Measurements from ENCODE around the gene INPP5D.
"Not testable (repeated sequence)": the region's sequence is repeated elsewhere in the genome, so short reads cannot be mapped to it uniquely, and the experiment has no call there.

Gene INPP5D

GRCh38 chr2:233200790-233201189 is 140.6 kb downstream of the INPP5D start:
- not testable (repeated sequence) for ATAC-seq

GRCh38 chr2:233201258-233202013 is 141.3 kb downstream of the INPP5D start:
- TF ChIP-seq ZNF8 (CRISPR knock-in tag; IDR thresholded peaks at IDR 0.05), result no peak
- TF ChIP-seq TCF4 (CRISPR knock-in tag; IDR thresholded peaks at IDR 0.05; ENCODE audit: borderline replicate concordance), result no peak
- no peak for TF ChIP-seq PPARA (CRISPR knock-in tag; IDR thresholded peaks at IDR 0.05; ENCODE audit: borderline replicate concordance)
- no peak for TF ChIP-seq POU6F1 (CRISPR knock-in tag; IDR thresholded peaks at IDR 0.05; ENCODE audit: borderline replicate concordance, low read depth)
- no peak for TF ChIP-seq SNAI2 (CRISPR knock-in tag; IDR thresholded peaks at IDR 0.05)
- no peak for TF ChIP-seq BACH2 (CRISPR knock-in tag; IDR thresholded peaks at IDR 0.05; ENCODE audit: borderline replicate concordance)
- TF ChIP-seq ZNF565 (CRISPR knock-in tag; conservative IDR thresholded peaks at IDR 0.05; ENCODE audit: low read depth), result no peak
- no peak for TF ChIP-seq TOX (CRISPR knock-in tag; IDR thresholded peaks at IDR 0.05; ENCODE audit: borderline replicate concordance)
- TF ChIP-seq ARNTL (CRISPR knock-in tag; IDR thresholded peaks at IDR 0.05; ENCODE audit: borderline replicate concordance, low read depth), result no peak
- no peak for TF ChIP-seq CSDC2 (CRISPR knock-in tag; IDR thresholded peaks at IDR 0.05)
- no peak for TF ChIP-seq ZFP30 (CRISPR knock-in tag; IDR thresholded peaks at IDR 0.05)
- TF ChIP-seq PATZ1 (CRISPR knock-in tag; IDR thresholded peaks at IDR 0.05; ENCODE audit: borderline replicate concordance), result no peak
- no peak for TF ChIP-seq ZFP3 (CRISPR knock-in tag; IDR thresholded peaks at IDR 0.05)
- TF ChIP-seq RARB (CRISPR knock-in tag; IDR thresholded peaks at IDR 0.05), result no peak
- ATAC-seq, result no peak

GRCh38 chr2:233202531-233202944 is 142.4 kb downstream of the INPP5D start:
- TF ChIP-seq ZFP30 (CRISPR knock-in tag; IDR thresholded peaks at IDR 0.05) (no peak), RARB (CRISPR knock-in tag; IDR thresholded peaks at IDR 0.05) (no peak), ESRRG (CRISPR knock-in tag; IDR thresholded peaks at IDR 0.05) (no peak), ARNTL (CRISPR knock-in tag; IDR thresholded peaks at IDR 0.05; ENCODE audit: borderline replicate concordance, low read depth) (no peak), TOX (CRISPR knock-in tag; IDR thresholded peaks at IDR 0.05; ENCODE audit: borderline replicate concordance) (no peak), CSRNP3 (CRISPR knock-in tag; IDR thresholded peaks at IDR 0.05) (no peak), TSHZ2 (CRISPR knock-in tag; IDR thresholded peaks at IDR 0.05) (no peak), SNAI2 (CRISPR knock-in tag; IDR thresholded peaks at IDR 0.05) (no peak)
- no peak for ATAC-seq

GRCh38 chr2:233203060-233203459 is 142.9 kb downstream of the INPP5D start:
- no peak for ATAC-seq
- TF ChIP-seq PATZ1 (CRISPR knock-in tag; IDR thresholded peaks at IDR 0.05; ENCODE audit: borderline replicate concordance) (no peak), ZFP3 (CRISPR knock-in tag; IDR thresholded peaks at IDR 0.05) (no peak), CSDC2 (CRISPR knock-in tag; IDR thresholded peaks at IDR 0.05) (no peak), POU6F1 (CRISPR knock-in tag; IDR thresholded peaks at IDR 0.05; ENCODE audit: borderline replicate concordance, low read depth) (no peak), ZNF70 (CRISPR knock-in tag; IDR thresholded peaks at IDR 0.05) (no peak), GLIS3 (CRISPR knock-in tag; IDR thresholded peaks at IDR 0.05) (no peak), ZC3H10 (CRISPR knock-in tag; IDR thresholded peaks at IDR 0.05) (no peak), TSHZ2 (CRISPR knock-in tag; IDR thresholded peaks at IDR 0.05) (no peak), TOX (CRISPR knock-in tag; IDR thresholded peaks at IDR 0.05; ENCODE audit: borderline replicate concordance) (no peak), RARB (CRISPR knock-in tag; IDR thresholded peaks at IDR 0.05) (no peak), ESRRG (CRISPR knock-in tag; IDR thresholded peaks at IDR 0.05) (no peak)

All from SK-N-SH treated with all-trans-retinoic acid at 6 μM for 48 hours (cell line).